ENCODE data around the gene NBR1.
"Not testable (repeated sequence)": the region's sequence is repeated elsewhere in the genome, so short reads cannot be mapped to it uniquely, and the experiment has no call there.

NBR1 gene, protein sequence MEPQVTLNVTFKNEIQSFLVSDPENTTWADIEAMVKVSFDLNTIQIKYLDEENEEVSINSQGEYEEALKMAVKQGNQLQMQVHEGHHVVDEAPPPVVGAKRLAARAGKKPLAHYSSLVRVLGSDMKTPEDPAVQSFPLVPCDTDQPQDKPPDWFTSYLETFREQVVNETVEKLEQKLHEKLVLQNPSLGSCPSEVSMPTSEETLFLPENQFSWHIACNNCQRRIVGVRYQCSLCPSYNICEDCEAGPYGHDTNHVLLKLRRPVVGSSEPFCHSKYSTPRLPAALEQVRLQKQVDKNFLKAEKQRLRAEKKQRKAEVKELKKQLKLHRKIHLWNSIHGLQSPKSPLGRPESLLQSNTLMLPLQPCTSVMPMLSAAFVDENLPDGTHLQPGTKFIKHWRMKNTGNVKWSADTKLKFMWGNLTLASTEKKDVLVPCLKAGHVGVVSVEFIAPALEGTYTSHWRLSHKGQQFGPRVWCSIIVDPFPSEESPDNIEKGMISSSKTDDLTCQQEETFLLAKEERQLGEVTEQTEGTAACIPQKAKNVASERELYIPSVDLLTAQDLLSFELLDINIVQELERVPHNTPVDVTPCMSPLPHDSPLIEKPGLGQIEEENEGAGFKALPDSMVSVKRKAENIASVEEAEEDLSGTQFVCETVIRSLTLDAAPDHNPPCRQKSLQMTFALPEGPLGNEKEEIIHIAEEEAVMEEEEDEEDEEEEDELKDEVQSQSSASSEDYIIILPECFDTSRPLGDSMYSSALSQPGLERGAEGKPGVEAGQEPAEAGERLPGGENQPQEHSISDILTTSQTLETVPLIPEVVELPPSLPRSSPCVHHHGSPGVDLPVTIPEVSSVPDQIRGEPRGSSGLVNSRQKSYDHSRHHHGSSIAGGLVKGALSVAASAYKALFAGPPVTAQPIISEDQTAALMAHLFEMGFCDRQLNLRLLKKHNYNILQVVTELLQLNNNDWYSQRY

DNA sequence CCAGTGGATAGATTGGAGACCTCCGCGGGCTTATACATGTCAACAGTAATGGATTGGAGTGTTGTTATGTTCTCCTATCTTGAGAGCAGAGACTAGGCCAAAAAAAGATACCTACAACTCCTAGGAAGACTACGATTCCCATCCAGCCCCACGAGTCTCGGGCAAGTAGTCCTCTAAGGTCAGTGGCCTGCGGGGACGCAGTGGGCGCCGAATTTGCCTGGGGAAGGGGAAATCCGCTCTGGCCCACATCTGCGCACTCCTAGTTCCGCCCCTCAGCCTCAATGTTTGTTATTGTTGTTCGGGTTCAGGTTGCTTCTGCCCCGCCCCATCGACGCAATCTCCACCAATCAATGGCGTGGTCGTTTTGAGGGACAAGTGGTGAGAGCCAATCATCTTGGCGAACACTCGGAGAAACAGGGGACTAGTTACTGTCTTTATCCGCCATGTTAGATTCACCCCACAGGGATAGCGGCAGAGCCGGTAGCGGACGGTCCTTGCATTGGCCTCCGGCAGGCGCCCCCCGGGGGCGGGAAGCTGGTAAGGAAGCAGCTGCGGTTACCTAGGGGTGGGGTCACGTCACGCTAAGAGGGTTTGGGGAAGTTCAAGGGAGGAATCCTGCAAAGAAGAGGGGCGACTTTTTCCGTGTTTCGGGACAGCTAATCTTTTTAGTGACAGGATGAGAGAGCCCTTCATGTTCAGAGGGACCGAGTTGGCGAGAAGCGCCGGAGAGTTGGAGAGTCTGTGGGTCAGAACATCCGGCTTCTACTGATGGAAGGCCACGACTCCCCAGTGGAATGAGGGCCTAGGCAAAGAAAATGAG is at the start of gene NBR1:
NBR1 (plus strand) TSS at position 449 of the 820 bp plus-strand sequence. CDS start 4,586 bp downstream, outside the sequence.
- DNase-seq = peak; percentile 90

DNA sequence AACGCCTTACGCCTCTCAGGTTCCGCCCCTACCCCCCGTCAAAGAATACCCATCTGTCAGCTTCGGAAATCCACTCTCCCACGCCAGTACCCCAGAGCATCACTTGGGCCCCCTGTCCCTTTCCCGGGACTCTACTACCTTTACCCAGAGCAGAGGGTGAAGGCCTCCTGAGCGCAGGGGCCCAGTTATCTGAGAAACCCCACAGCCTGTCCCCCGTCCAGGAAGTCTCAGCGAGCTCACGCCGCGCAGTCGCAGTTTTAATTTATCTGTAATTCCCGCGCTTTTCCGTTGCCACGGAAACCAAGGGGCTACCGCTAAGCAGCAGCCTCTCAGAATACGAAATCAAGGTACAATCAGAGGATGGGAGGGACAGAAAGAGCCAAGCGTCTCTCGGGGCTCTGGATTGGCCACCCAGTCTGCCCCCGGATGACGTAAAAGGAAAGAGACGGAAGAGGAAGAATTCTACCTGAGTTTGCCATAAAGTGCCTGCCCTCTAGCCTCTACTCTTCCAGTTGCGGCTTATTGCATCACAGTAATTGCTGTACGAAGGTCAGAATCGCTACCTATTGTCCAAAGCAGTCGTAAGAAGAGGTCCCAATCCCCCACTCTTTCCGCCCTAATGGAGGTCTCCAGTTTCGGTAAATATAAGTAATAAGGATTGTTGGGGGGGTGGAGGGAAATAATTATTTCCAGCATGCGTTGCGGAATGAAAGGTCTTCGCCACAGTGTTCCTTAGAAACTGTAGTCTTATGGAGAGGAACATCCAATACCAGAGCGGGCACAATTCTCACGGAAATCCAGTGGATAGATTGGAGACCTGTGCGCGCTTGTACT is 45.7 kb upstream of the NBR1 start, which contains the start of gene BRCA1:
BRCA1 (minus strand) TSS at position 232 of the 834 bp plus-strand sequence. CDS start 1,268 bp downstream, outside the sequence.
- DNase-seq = peak; percentile 90

DNA sequence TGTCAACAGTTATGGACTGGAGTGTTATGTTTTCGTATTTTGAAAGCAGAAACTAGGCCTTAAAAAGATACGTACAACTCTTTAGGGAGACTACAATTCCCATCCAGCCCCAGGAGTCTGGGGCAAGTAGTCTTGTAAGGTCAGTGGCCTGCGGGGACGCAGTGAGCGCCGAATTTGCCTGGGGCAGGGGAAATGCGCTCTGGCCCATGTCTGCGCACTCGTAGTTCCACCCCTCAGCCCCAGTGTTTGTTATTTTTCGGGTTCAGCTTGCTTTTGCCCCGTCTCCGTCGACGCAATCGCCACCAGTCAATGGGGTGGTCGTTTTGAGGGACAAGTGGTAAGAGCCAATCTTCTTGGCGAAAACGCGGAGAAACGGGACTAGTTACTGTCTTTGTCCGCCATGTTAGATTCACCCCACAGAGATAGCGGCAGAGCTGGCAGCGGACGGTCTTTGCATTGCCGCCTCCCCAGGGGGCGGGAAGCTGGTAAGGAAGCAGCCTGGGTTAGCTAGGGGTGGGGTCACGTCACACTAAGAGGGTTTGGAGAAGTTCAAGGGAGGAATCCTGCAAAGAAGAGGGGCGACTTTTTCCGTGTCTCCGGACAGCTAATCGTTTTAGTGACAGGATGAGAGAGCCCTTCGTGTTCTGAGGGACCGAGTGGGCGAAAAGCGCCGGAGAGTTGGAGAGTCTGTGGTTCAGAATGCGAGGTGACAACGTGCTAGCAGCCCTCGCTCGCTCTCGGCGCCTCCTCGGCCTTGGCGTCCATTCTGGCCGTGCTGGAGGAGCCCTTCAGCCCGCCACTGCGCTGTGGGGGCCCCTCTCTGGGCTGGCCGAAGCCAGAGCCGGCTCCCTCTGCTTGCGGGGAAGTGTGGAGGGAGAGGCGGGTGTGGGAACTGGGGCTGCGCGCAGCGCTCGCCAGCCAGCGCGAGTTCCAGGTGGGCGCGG is 44.8 kb upstream of the NBR1 start:
- DNase-seq = no peak

DNA sequence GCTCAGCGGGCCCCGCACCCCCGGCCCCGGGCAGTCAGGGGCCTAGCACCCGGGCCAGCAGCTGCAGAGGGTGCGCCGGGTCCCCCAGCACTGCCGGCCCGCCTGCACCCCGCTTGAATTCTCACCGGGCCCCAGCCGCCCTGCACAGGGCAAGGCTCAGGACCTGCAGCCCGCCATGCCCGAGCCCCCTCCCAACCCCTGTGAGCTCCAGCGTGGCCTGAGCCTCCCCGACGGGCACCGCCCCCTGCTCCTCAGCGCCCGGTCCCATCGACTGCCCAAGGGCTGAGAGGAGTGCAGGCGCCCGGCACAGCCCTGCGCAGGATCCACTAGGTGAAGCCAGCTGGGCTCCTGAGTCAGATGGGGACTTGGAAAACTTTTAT is 44.1 kb upstream of the NBR1 start:
- no peak for DNase-seq

DNA sequence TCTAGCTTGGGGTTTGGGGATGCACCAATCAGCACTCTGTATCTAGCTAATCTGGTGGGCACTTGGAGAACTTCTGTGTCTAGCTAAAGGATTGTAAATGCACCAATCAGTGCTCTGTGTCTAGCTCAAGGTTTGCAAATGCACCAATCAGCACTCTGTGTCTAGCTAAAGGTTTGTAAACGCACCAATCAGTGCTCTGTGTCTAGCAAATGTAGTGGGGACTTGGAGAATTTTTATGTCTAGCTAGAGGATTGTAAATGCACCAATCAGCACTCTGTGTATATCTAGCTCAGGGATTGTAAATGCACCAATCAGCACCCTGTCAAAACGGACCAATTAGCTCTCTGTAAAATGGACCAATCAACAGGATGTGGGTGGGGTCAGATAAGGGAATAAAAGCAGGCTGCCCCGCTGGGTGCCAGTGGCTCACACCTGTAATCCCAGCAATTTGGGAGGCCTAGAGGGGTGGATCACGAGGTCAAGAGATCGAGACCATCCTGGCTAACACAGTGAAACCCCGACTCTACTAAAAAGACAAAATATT is 43.6 kb upstream of the NBR1 start:
- not testable (repeated sequence) for DNase-seq

DNA sequence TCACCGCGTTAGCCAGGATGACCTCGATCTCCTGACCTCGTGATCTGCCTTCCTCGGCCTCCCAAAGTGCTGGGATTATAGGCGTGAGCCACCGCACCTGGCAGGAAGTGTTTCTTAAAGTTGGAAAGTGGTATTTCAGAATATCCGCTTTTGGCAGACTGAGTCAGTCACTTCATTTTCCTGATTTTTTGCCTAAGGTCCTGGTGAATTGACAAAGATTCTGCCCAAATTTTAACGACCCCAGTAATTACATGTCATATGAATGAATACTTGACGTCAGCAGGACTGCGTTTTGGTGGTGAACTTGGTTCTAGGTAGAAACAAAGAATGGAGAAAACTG is 41.4 kb upstream of the NBR1 start:
- no peak for DNase-seq

DNA sequence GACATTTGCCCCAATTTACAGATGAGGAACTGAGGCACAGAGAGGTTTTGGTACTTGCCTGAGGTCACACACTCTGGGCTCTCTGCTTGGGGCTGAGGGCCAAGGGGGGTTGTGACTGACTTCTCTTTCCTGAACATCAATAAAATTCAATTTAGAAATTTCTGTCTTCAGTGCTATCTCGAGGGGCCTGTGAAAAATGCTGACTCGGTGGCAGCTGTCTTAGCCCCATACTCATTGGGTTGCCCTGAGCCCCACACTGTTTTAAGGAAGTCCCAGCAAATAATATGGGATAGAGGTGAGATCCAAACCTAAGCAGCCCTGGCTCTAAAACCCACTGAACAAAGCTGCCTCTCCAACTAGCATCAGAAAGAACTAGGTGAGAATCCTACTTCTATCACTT is 38.9 kb upstream of the NBR1 start:
- no peak for DNase-seq

DNA sequence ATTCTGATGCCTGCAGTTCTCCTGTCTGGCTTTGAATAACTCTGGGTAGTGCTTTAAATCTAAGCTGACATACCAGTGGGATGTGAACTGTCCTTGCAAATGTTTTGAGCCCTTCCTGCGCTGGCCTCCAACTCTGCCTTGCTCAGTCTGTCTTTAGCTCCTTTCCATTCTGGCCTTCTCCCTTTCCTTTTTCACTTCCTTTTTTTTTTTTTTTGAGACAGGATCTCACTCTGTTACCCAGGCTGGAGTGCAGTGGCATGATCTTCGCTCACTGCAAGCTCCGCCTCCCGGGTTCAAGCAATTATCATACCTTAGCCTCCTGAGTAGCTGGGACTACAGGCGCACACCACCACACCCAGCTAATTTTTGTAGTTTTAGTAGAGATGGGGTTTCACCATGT is 37.6 kb upstream of the NBR1 start:
- not testable (repeated sequence) for DNase-seq

DNA sequence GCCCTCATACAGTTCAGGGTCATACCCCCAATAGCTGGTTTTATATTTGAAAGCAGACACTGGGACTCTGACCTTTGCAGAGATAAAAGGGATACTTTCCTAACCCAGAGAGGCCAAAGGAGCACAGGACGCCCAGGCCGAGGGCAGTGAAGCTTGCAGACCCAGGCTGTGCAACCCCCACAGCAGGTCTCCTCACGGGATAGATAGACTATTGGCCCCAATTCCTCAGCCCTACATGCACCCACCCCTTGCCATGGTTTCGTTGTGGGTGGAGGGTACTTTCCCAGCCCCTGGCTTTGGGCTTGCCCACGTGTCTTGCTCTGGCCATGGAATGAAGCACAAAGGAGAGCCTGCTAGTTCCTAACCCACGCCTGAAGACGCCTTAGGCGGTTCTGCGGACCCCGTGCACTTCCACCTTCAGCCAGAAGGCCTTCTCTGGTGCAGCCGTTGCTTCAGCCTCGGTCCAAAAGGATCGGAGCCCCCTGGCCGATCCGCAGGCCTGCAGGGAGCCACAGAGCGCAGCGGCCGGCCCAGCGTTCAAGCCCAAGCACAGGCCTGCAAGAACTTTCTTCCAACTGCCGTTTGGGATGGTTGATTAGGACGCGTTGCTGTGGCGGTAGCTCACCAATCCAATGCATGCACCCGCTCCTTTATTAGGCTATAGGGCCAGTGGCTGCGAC is 36.1 kb upstream of the NBR1 start:
- no peak for DNase-seq

DNA sequence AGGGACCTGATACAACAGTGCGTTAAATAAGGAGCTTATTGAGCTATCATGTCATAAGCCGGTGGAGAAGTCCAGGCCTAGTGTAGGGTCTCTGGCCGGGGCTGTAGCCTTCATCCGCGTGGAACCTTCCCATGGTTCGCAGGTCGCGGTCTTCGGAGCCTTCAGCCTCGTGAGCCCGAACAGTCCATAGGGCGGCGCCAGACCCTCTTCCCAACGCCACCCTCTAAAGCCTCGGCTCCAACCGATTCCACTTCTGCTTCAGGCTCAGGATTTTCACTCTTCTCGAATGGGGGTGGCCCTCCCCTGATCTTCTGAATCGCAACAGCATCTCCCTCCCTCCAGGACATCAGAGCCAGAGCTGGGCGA is 35.6 kb upstream of the NBR1 start:
- DNase-seq = no peak

DNA sequence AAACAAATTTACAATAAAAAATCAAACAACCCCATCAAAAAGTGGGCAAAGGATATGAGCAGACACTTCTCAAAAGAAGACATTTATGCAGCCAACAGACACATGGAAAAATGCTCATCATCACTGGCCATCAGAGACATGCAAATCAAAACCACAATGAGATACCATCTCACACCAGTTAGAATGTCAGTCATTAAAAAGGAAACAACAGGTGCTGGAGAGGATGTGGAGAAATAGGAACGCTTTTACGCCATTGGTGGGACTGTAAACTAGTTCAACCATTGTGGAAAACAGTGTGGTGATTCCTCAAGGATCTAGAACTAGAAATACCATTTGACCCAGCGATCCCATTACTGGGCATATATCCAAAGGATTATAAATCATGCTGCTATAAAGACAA is 34.4 kb upstream of the NBR1 start:
- DNase-seq = not testable (repeated sequence)

DNA sequence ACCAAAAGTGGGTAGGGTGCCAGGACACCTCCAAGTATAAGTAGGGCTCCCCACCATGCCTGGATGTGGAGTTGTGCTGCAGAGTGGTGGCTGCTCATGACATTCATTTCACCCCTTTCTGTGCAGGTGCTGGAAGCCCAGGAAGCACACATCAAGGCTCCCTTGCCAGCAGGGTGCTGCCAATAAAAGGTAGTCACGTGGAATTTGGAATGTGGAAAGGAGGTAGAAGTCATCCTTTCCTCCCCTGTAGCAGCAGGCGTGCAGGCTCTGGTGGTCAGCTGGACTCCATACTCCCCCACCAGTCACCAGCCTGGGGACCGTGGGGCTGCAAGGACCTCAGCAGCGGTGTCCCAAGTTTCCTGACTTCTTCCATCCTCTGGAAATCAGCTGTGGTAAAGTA is 32.5 kb upstream of the NBR1 start:
- DNase-seq = not testable (repeated sequence)

DNA sequence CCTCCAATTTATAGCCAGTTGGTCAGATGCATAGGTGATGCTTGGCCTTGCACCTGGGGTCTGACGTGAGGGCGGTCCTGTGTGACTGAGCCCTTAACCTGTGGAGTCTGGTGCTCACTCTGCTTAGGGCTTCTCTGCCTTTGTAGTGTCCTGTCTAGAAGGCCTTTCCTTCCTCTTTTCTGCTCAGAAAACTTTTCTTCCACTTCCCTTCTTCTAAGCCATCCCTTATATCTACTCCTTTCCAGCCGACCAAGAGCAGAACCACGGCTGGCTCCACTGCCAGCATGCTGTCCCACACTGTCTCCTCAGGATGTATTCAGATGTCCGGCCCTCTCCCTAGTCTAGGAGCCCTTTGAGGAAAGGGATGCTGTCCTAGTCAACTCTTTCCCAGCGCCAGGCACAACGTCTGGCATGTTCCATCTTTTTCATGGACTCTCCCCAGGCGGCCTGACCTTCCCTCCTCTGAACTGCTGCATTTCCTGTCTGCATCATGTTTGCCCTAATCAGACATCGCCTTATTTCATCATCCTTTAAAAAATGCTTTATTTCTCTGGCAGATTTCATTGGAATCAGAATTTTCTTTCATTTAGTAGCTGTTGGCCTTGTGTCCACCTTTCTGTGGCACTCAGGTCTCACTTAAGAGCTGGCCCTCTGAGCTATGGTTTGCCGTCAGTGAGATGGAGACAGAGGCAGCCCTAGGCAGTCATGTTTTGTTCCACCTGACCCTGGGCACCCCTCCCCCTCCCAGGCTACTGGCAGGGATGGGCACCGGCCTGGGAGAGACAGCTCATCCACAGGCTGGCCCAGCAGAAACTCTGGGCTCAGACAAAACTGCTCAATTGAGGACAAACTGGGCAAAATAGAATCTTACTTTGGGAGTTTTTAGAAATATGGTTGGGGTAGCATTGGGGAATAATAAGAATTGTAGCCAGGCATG is 30.4 kb upstream of the NBR1 start:
- no peak for DNase-seq

DNA sequence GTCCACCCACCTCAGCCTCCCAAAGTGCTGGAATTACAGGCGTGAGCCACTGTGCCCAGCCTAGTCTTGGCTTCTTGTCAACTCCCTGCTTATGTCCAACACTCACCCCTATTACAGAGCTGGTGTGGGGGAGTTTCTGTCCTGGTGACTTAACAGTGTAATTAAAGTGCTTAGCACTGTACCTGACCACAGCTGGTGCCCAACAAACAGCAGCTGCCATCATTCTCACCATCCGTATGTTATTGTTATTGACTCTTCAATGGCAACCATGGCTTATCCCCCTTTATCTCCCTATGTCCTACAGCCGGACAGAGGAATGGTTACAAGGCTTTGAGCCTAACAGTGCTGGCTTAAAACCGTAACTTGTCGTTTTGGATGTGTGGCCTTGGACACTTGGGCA is 28.9 kb upstream of the NBR1 start:
- no peak for DNase-seq

DNA sequence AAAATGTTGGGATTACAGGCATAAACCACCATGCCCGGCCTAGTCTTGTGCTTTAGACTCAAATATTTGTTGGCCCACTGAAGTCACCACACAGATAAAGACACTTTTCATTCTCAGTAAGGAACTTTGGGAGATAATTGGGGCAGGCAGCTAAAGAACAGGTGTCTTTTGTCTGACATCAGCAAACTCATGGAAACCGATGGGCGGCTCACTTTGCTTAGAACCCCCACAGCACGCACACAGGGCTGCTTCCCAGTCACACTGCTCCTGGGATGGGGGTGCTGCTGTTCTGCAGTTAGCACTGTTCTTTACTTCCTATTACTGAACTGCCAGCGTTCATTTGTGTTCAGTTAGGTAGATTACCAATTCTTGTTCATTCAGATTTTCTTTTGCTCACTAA is 27.8 kb upstream of the NBR1 start:
- no peak for DNase-seq

DNA sequence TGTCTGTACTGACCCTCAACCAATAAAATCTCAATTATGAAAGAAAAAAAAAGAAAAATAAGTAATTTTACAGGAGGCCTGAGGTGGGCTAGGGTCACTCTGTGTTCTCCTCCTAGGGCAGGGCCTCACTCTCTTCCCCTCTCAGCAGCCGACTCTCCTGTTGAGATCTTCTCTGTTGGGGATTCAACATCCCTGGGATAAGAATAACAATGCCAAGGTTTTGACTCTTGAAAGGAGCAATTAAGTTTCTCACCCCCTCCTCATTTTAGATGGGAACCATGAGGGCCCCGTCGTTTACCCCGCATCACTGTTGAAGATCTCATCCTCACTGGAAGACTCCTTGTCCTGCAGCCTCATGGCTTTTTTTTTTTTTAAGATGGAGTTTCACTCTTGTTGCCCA is 24.4 kb upstream of the NBR1 start:
- no peak for DNase-seq

DNA sequence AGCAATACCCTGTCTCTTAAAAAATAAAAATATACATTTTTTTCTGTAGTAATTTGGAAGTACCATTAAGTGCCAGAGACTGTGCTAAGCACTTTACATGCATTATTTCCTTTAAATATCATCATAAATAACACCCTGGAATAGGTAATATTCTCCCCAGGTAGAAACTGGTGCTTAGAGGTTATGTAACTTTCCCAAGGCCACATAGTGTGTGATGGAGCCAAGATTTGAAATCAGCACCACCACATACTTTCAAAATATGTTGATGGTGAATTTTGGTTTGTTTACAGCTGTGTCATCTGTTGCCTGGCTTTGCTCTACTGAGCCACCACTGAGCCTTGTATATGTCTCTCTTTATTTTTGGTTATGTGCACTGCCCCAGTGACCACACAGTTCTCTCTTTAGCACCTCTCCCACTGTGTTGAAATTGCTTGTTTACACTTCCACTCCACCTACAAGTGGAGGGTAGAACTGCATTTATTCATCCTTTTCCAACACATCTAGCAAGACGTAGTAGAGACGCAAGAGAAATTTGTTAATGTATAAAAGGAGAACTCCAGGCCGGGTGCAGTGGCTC is 19.0 kb upstream of the NBR1 start:
- no peak for DNase-seq

DNA sequence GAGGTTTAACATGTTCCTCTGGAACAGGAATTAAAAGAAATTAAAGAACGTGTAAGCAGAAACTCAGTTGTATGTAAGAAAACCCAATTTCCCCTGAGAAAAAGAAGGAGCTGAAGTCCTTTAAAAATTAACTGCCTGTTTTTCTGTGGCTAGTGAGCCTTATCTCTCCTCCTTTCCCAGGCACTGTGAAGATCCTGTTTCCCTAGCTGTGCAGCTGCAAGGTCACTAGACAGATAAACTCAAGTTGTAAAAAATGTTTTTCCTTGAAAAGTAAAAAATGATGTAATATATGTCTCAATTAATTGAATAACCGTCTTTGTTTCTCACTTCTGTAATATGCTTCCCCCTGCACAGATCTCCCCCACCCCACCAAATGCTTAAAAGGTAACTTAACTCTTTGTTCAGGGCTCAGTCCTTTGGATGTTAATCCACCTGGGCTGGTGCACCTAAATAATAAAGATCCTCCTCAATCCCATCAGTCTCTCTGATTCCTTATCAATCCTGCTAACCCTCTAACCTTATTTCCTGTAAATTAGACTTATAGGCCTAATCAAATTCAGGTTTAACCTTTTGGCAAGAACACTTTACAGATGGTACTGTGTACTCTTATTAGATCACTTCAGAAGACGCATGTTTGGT is 17.7 kb upstream of the NBR1 start:
- not testable (repeated sequence) for DNase-seq
